HepG2 (cell line): Measurements from ENCODE around the gene NUDT15. TPM values are rescaled to one million over a fixed set of nuclear protein-coding genes. Genes with fewer than 3 reads are reported as not detected.
A peak's percentile ranks its signal among the peaks of the same experiment; 100 is the strongest.

Experiments used
- ATF7 ChIP-seq, 2 experiments: fragments of 450-650 bp in 1 of 2; sonication (generic) in 1 of 2; formaldehyde crosslinking in 1 of 2; IDR thresholded peaks; 2 replicates each; pipeline versions ENCODE4 v1.4.0 to v1.6.1; 2016 to 2020; ENCODE audit warnings: antibody characterized with exemption in 1 of 2, mild to moderate bottlenecking in 1 of 2, missing genetic modification reagents in 1 of 2
- CCAR2 ChIP-seq: fragments of 200-400 bp; formaldehyde crosslinking; optimal IDR thresholded peaks from 2 replicates; pipeline ENCODE3; 2018; ENCODE audit warnings: low read depth, mild to moderate bottlenecking, low read length, moderate library complexity
- CHD4 ChIP-seq: fragments of 200-600 bp; sonication (generic); IDR thresholded peaks from 2 replicates; pipeline ENCODE4 v1.7.0; 2017; ENCODE audit warnings: mild to moderate bottlenecking, low read length, borderline replicate concordance
- EED ChIP-seq: sonication (generic); formaldehyde crosslinking; IDR thresholded peaks from 2 replicates; pipeline ENCODE4 v1.5.0; 2020; ENCODE audit warnings: mild to moderate bottlenecking, missing genetic modification reagents
- GABPB1 ChIP-seq: IDR thresholded peaks from 2 replicates; pipeline ENCODE4 v1.6.1; 2016; ENCODE audit warnings: mild to moderate bottlenecking, missing genetic modification reagents, moderate library complexity, missing compliant biosample characterization
- JDP2 ChIP-seq: sonication (generic); formaldehyde crosslinking; IDR thresholded peaks from 2 replicates; pipeline ENCODE4 v1.8.1; 2022; ENCODE audit warnings: missing genetic modification reagents, borderline replicate concordance
- KDM1A ChIP-seq: IDR thresholded peaks from 2 replicates; pipeline ENCODE4 v1.6.1; 2016; ENCODE audit warnings: missing compliant biosample characterization
- MBNL3 ChIP-seq: fragments of 250-450 bp; sonication (Bioruptor Pico); conservative IDR thresholded peaks from 2 replicates; pipeline ENCODE4 v1.8.0; 2022; ENCODE audit warnings: mild to moderate bottlenecking, inconsistent platforms
- MIER2 ChIP-seq: IDR thresholded peaks from 2 replicates; pipeline ENCODE4 v1.6.1; 2016; ENCODE audit warnings: missing biosample characterization, missing genetic modification reagents
- MLLT10 ChIP-seq: sonication (generic); formaldehyde crosslinking; IDR thresholded peaks from 2 replicates; pipeline ENCODE4 v1.4.0; 2020; ENCODE audit warnings: missing genetic modification reagents
- PAF1 ChIP-seq: IDR thresholded peaks from 2 replicates; pipeline ENCODE4 v1.6.1; 2016; ENCODE audit warnings: missing genetic modification reagents, missing compliant biosample characterization
- SETDB1 ChIP-seq: sonication (generic); formaldehyde crosslinking; IDR thresholded peaks from 2 replicates; pipeline ENCODE4 v1.5.1; 2020; ENCODE audit warnings: missing genetic modification reagents, mild to moderate bottlenecking, borderline replicate concordance
- SMYD3 ChIP-seq: sonication (generic); formaldehyde crosslinking; IDR thresholded peaks from 2 replicates; pipeline ENCODE4 v1.8.1; 2023; ENCODE audit warnings: mild to moderate bottlenecking, missing genetic modification reagents
- SSRP1 ChIP-seq: IDR thresholded peaks from 2 replicates; pipeline ENCODE4 v1.6.1; 2016; ENCODE audit warnings: control low read depth
- ZEB1 ChIP-seq: IDR thresholded peaks from 2 replicates; pipeline ENCODE4 v1.6.1; 2012; ENCODE audit warnings: mild to moderate bottlenecking, low read depth, inconsistent platforms; ENCODE audit not compliant: insufficient replicate concordance
- ZFP41 ChIP-seq: sonication (generic); formaldehyde crosslinking; IDR thresholded peaks from 2 replicates; pipeline ENCODE4 v1.4.0; 2020; ENCODE audit warnings: mild to moderate bottlenecking, missing genetic modification reagents, borderline replicate concordance
- ZNF160 ChIP-seq: sonication (generic); formaldehyde crosslinking; IDR thresholded peaks from 2 replicates; pipeline ENCODE4 v1.8.0; 2022; ENCODE audit warnings: mild to moderate bottlenecking, inconsistent platforms, missing genetic modification reagents
- ZNF33B ChIP-seq: sonication (generic); formaldehyde crosslinking; IDR thresholded peaks from 2 replicates; pipeline ENCODE4 v1.5.1; 2020; ENCODE audit warnings: mild to moderate bottlenecking, missing genetic modification reagents
- ZNF430 ChIP-seq: sonication (generic); formaldehyde crosslinking; IDR thresholded peaks from 2 replicates; pipeline ENCODE4 v1.9.0; 2021; ENCODE audit warnings: mild to moderate bottlenecking, missing genetic modification reagents
- ZNF550 ChIP-seq: sonication (generic); formaldehyde crosslinking; IDR thresholded peaks from 2 replicates; pipeline ENCODE4 v1.4.0; 2020; ENCODE audit warnings: mild to moderate bottlenecking, missing genetic modification reagents, borderline replicate concordance
- ZNF788 ChIP-seq: sonication (generic); formaldehyde crosslinking; IDR thresholded peaks from 2 replicates; pipeline ENCODE4 v1.5.0; 2020; ENCODE audit warnings: mild to moderate bottlenecking, missing genetic modification reagents, borderline replicate concordance
- polyA plus RNA-seq, 8 experiments: library from polyadenylated mRNA; depleted of rRNA in 3 of 8; stranded (reverse) in 7 of 8; unstranded in 1 of 8; fragments of >200 nt; fragmentation: Illumina TruSeq in 4 of 8; extraction: Trizol in 4 of 8; gene quantifications; 2 replicates each; pipeline versions ENCODE4 v1.2.1 to v1.2.3, GENCODE V29; 2011 to 2016; ENCODE audit warnings: low read depth in 4 of 8, missing spikeins in 1 of 8, mixed read lengths in 1 of 8; ENCODE audit not compliant: insufficient read depth in 1 of 8
- total RNA-seq, 5 experiments: library from RNA; depleted of rRNA; stranded (reverse); fragments of >200 nt; fragmentation: Illumina TruSeq; extraction: Trizol; gene quantifications; 2 replicates each; pipeline ENCODE4 v1.2.3, GENCODE V29; 2016; ENCODE audit warnings: low read depth in 1 of 5
- TF ChIP-seq, protein P1 (sequence below): sonication (generic); formaldehyde crosslinking; IDR thresholded peaks from 2 replicates; pipeline ENCODE4 v1.4.0; 2020; ENCODE audit warnings: missing genetic modification reagents, mild to moderate bottlenecking, borderline replicate concordance
- TF ChIP-seq, protein P2 (sequence below): sonication (generic); formaldehyde crosslinking; IDR thresholded peaks from 2 replicates; pipeline ENCODE4 v1.4.0; 2020; ENCODE audit warnings: missing genetic modification reagents, borderline replicate concordance

NUDT15 gene
- total and polyA plus RNA-seq, 2 of the 13 experiments (the other 11 are each of a cell fraction or from before 2014, with no cell fraction given) = 21.3 to 47.3 TPM

DNA sequence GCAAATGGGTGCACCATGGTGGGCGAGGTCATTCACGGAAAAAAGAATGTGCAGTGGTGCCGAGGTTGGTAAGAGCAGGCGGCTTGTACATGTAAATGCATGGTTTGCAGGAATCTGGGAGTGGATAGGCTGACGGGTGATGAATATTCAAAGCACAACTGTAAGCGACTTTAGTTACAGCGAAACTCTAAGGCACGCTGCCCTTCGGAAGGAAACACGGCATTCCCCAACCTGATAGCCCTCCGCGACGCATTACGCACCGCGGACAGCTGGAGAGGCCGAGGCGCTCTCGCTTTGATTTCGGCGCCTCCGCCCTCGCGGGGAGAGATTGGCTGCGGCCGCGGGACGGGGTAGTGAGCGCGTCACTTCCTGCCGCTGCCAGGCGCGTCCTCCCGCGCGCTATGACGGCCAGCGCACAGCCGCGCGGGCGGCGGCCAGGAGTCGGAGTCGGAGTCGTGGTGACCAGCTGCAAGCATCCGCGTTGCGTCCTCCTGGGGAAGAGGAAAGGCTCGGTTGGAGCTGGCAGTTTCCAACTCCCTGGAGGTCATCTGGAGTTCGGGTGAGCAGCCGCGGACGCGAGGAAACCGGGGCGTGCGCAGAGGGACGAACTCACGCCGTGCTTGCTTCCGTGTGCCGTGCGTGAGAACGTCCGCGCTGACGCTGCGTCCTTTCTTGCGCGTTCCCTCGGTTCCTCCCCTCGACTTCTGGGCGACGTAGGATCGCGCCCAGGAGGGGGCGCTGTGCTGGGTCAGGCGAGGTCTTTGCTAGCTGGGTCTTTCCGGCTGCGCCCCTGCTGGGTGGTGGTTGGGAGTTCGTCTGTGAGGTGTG, at the start of gene NUDT15 (continued):
- TF ChIP-seq SETDB1 (CRISPR knock-in tag) (no peak), ZNF788 (CRISPR knock-in tag) (peak; percentile 97), CCAR2 (peak; percentile 60), ZNF160 (CRISPR knock-in tag) (peak; percentile 66; the same call in 1 of the 2 replicates), KDM1A (CRISPR knock-in tag) (no peak), ZNF550 (CRISPR knock-in tag) (no peak), EED (CRISPR knock-in tag) (peak; percentile 83), JDP2 (CRISPR knock-in tag) (peak; percentile 46; the same call in 1 of the 2 replicates), MLLT10 (CRISPR knock-in tag) (no peak; the same call in 1 of the 2 replicates), ZNF430 (peak; percentile 96), SSRP1 (CRISPR knock-in tag) (0 out of 2 replicates have a peak, but pooled peaks have one; percentile 73), ZEB1 (no peak), PAF1 (CRISPR knock-in tag) (no peak; the same call in 1 of the 2 replicates), ATF7 (IDR thresholded peaks at IDR 0.05) (no peak), ATF7 (CRISPR knock-in tag; IDR thresholded peaks at IDR 0.05) (peak; percentile 92), MIER2 (CRISPR knock-in tag) (0 out of 2 replicates have a peak, but pooled peaks have one; percentile 42), GABPB1 (CRISPR knock-in tag) (peak; percentile 99), ZFP41 (CRISPR knock-in tag) (no peak), ZNF33B (CRISPR knock-in tag) (peak; percentile 91; the same call in 1 of the 2 replicates), SMYD3 (peak; percentile 89), CHD4 (no peak), MBNL3 (CRISPR knock-in tag) (no peak)
- TF ChIP-seq, protein P1, sequence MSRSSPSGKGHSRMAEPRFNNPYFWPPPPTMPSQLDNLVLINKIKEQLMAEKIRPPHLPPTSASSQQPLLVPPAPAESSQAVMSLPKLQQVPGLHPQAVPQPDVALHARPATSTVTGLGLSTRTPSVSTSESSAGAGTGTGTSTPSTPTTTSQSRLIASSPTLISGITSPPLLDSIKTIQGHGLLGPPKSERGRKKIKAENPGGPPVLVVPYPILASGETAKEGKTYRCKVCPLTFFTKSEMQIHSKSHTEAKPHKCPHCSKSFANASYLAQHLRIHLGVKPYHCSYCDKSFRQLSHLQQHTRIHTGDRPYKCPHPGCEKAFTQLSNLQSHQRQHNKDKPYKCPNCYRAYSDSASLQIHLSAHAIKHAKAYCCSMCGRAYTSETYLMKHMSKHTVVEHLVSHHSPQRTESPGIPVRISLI = peak; percentile 72; the same call in 1 of the 2 replicates
- TF ChIP-seq, protein P2, sequence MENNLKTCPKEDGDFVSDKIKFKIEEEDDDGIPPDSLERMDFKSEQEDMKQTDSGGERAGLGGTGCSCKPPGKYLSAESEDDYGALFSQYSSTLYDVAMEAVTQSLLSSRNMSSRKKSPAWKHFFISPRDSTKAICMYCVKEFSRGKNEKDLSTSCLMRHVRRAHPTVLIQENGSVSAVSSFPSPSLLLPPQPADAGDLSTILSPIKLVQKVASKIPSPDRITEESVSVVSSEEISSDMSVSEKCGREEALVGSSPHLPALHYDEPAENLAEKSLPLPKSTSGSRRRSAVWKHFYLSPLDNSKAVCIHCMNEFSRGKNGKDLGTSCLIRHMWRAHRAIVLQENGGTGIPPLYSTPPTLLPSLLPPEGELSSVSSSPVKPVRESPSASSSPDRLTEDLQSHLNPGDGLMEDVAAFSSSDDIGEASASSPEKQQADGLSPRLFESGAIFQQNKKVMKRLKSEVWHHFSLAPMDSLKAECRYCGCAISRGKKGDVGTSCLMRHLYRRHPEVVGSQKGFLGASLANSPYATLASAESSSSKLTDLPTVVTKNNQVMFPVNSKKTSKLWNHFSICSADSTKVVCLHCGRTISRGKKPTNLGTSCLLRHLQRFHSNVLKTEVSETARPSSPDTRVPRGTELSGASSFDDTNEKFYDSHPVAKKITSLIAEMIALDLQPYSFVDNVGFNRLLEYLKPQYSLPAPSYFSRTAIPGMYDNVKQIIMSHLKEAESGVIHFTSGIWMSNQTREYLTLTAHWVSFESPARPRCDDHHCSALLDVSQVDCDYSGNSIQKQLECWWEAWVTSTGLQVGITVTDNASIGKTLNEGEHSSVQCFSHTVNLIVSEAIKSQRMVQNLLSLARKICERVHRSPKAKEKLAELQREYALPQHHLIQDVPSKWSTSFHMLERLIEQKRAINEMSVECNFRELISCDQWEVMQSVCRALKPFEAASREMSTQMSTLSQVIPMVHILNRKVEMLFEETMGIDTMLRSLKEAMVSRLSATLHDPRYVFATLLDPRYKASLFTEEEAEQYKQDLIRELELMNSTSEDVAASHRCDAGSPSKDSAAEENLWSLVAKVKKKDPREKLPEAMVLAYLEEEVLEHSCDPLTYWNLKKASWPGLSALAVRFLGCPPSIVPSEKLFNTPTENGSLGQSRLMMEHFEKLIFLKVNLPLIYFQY = peak; percentile 62; the same call in 1 of the 2 replicates
